HG02943 (cell line): ENCODE data around the gene RFX8.

ENCODE experiments used
- ATAC-seq: cut with Tn5 transposase; IDR thresholded peaks from one replicate; pipeline ENCODE4 v1.9.1; 2021; ENCODE audit warnings: mild to moderate bottlenecking, low read depth, moderate library complexity; ENCODE audit not compliant: unreplicated experiment

Gene RFX8

DNA sequence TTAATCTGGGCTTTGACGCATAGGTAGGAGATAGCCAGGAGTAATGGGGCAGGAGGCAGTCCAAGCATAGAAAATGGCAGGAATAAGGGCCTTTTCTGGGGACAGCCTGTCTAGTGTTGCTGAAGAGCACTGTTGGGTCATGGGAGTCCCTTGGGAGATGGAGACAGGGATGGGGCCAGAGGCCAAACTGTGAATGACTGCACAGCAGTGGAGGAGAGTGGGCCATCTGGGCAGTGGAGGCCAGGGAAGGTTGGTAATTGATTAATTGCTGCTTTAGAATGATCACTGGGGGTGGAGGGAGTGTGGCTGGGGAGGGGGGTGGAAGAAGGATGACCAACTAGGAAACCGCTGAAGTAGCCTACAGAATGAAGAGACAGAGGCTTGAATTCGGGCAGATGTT lies 59.0 kb downstream of the RFX8 start:
- no peak for ATAC-seq

DNA sequence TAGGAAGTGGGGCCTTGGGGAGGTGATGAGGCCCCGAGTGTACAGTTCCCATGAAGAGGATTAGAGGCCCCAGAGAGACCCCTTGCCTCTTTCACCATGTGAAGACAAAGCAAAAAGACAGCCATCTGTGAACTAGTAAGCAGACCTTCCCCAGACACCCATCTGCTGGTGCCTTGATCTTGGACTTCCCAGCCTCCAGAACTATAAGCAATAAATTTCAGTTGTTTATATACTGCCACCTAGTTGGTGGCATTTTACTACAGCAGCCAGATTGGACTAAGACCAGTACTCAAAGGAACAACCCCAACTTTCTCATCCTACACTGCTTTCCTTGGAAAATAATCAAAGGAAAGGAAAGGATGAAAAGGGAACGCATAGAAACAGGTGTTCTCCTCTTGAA lies 59.7 kb downstream of the RFX8 start:
- no peak for ATAC-seq

DNA sequence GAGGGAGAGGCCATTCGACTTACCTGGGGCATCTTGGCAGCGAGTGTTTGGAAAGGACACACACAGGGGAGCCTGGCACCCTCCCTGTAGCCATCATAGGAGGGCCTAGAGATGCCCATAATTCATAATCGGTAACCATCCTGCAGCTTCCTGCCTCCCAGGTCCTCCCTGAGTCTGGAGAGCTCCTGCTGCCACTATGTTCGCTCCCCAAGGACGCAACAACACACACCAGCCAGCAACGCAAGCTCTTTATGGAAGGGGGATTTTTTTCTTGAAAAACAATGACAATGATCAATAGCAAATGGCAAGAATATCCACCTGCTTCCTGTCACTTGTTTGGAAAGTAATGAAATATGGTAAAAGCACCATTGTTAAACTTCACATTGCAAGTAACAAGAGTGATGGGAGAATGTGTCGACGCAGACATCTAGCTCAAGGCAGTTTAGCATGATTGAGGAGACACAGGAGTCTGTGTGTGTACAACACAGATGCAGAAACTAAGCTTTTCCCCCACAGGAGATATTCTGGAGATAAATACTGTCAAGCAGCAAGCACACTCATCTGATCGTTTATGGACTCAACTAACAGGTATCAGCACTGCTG lies 62.7 kb downstream of the RFX8 start:
- ATAC-seq: no peak

DNA sequence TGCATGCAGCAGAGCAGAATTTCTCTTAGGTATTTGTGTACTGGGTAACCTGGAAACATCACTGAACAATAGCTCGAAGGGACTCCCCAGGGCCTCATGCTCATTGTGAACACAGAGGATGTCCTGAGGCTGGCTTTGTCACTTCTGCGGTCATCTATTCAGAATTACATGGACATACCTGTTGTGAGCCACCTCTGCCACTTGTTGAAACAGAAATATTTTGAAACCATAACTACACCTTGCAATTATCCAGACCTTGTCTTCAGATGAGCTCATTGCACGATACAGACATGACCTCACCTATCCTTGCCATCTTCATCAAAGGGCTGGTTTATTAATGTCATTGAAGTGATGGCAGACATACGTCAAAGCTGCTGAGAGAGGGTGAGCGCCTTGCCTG lies 64.2 kb downstream of the RFX8 start:
- no peak for ATAC-seq

DNA sequence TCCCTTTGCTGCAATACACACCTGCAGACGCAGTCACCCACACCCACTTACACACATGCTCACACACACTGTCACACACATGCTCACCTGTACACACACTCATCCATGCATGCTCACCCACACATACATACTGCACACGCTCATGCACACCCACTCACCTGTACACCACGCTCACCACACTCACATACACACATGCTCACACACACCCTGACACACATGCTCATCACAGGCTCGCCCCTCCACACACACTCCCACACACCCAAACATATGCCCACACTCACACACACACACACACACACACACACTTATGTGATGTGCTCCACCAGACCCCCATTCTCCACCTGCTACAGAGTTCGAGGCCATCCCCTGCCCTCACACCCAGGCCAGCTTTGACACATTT lies 64.8 kb downstream of the RFX8 start:
- no peak for ATAC-seq

- ATAC-seq: no peak
These were observed 65.2 kb downstream of the RFX8 start for GRCh38 chr2:101409699-101410098.

DNA sequence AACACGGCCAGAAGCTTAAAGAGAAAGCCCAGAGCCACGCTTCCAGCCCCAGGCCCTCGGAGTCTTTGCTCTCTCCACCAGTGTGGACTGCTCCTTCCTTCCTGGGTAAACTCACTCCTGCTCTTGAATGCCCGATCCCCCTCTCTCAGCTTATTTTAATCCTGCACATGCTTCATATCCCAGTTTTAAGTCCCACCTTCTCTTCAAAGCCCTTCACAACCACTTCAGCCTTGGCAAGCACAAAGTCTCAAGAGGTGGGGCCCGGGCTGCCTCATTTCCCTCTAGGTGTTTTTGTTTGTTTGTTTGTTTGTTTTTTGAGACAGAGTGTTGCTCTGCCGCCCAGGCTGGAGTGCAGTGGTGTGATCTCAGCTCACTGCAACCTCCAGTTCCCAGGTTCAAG lies 66.0 kb downstream of the RFX8 start:
- ATAC-seq: no peak

DNA sequence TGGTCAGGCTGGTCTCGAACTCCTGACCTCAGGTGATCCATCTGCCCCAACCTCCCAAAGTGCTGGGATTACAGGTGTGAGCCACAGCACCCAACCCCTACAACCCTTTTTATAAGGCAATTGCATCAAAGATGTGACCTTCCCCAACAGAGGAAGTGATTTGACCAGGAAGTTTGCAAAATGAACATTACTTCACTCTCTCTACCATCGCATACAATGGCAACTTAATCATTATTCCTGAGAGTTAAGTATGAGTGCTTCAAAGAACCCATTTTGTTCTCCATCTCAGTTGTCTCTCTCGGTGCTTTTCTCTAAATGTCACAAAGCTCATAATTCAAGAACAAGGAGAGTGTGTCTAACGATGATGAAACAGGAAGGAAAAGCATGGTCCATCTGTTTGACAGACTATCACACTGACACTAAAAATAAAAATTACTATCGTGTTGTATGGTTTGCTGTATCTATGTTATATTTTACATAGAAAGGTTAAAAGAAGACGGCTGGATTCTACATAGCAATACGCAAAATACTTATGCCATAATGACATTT lies 69.5 kb downstream of the RFX8 start:
- ATAC-seq: no peak

DNA sequence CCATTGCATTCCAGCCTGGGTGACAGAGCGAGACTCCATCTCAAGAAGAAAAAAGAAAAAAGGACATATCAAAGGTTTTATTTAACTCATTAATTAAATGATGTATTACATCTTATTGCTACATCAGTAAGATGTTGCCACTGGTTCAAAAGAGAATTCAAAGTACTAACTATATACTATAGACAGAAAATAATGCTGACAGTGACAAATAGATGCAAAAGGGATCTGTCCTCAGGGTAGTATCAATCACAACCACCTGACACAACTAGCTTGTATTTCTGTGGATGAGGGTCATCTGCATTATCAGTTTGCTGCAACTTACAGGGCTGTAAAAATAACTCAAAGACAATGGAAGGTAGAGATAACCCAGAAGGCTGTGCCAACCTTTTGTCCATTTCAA lies 71.2 kb downstream of the RFX8 start:
- no peak for ATAC-seq

- ATAC-seq: no peak
These were observed 72.3 kb downstream of the RFX8 start for GRCh38 chr2:101402630-101403029.

- no peak for ATAC-seq
These were observed 73.0 kb downstream of the RFX8 start for GRCh38 chr2:101401906-101402305.

GRCh38 chr2:101401326-101401665 lies 73.6 kb downstream of the RFX8 start:
- no peak for ATAC-seq

DNA sequence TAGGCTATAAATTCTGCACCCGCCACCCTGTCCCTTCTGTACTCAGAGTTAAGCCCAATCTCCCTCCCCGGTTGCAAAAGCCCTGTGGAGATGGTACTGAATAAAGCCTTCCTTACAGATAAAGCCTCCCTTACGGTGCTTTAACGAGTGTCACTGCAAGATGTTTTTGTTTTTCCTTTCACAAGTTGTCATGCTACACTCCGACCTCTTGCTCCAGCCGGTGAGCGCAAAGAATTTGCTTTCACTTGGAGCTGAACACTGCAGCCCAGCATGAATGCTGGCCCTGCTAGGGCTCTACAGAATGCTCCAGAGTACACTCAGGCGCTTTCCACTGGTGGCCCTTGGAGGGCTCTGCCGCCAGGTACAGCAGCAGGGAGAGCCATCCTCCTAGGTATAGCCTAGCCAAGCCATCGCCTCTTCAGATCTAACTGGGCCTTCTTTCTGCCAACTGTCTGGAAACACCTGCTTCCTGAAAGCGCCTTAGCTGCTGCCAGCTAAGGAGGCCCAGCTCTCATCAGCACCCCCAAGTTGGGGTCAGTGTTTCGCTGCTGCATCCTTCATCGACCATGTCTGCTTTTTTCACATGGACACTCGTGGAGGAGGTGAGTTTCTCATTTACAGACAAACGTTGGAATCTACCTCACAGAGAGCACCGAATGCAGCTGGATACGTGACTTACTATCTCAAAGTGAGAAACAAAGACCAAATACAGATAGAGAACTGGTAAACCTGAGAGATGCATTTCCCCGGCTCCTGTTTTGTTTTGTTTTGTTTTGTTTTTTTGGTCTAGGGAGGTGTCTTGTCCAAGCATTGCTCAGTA lies 74.2 kb downstream of the RFX8 start:
- no peak for ATAC-seq

DNA sequence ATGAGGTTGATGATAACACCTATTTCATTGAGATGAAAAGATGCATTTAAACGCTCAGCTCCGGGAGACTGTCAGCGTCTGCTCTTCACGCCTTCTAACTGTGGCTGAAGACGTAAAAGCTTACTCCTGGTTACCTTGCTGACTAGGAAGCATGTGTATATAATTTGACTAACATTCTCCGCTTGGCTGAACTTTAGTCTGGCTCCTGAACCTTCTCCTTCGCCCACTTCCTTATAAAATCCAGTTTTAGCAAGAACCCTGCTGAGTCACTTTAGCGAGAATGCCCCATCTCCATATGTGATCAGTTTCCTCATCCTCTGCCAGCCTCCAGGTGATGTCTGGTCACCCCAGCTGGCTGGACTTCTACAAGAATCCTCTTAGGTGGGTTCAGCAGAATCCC lies 74.9 kb downstream of the RFX8 start:
- no peak for ATAC-seq

DNA sequence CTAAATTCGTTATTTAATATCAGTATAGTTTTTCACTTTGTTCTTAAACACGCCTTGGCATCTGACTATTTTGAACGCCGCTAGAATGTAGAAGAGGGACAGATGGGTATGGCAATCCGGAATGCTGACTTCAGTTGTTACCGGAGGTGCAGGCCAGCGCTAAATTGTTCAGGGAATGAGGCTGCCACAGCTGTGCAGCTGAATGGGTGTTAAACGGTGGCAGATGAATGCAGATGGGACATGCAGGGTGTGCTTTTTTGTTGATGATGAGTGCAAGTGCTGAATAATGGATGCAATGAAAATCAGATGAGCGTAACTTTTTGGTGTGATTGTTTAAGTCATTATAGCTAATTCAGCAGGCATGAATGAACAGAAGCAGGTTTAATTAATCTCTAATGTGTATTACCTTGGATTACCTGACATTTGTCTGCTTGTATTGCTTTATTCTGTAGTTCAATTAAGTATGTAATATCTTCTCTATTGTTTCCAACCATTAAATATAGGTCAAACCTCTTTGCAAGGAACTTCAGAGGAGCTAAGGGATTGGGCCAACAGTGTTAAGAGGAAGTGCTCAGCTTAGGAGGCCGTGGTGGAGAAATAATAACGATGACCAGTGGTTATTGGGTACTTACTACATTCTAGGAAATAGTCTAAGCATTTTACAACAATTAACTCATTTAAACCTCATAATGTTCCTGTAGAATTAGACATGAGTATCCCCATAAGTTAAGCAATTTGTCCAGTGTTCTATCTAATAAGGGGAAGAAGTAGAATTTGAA lies 75.7 kb downstream of the RFX8 start:
- ATAC-seq: no peak

- ATAC-seq: no peak
These were observed 76.6 kb downstream of the RFX8 start for GRCh38 chr2:101398116-101398821.

DNA sequence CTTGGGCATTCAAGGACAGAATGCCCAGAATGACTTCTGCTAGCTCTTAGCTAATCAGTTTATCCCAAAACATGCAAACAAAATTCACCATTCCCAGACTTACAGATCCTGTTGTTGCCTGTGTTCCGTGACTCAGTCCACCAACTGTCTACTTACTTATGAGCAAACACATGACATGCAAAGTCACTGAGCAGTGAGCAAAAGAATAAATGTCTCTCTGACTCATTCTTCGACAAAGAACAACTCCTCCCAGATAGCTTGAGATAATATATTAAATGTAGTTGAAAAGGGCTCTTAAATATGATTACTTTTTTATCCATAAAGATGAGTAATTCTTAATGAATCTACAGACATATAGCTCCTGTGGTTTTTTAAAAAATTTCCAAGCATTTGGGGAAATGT lies 78.6 kb downstream of the RFX8 start:
- ATAC-seq: no peak

GRCh38 chr2:101395545-101396315 lies 79.2 kb downstream of the RFX8 start:
- ATAC-seq: no peak

DNA sequence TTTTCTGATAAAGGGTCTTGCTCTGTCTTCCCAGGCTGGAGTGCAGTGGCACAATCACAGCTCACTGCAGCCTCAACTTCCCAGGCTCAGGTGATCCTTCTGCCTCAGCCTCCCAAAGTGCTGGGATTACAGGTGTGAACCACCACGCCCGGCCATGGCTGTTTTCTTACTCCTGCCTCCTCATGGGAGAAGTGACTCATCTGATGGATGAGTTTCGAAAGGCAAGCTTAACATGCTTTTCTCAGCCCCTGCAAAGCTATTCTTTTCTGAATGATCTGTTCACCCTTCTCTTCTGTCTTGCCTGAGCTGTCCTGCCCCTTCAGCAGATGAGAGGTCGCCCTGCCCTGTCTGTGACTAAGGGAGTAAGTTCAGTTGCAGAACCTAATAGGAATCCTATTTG lies 86.7 kb downstream of the RFX8 start:
- no peak for ATAC-seq
